ENCODE results near the gene VPS4B. TPM values are rescaled to one million over a fixed set of nuclear protein-coding genes. Genes with fewer than 3 reads are reported as not detected.

Gene VPS4B
- total and polyA plus RNA-seq, 3 donors from 2014 or later: 25.6 to 36.0 (median 30.9) TPM

- Histone ChIP-seq H3K36me3 (ENCODE audit: low read depth, missing control alignments) (no peaks in the 10 kb centered on the region), H3K27ac (no peak overlapping the region), H3K9me3 (no peaks in the 10 kb centered on the region), H3K4me1 (peaks cover 5% of the 10 kb centered on the region), H3K4me3 (no peak overlapping the region), H3K27me3 (no peaks in the 10 kb centered on the region)
- no peak for TF ChIP-seq CTCF (IDR thresholded peaks at IDR 0.05)
- no peak for TF ChIP-seq POLR2A (IDR thresholded peaks at IDR 0.05)
- 82 to 86% methylated on average over 4 of the region's 4 CpGs for WGBS, 2 donors
- DNase-seq: no peak
- intact Hi-C loops (cut with DNase I; ENCODE audit: low total_unique reads): loop anchor here (10.0 kb wide), 1 partner anchor 423 kb away; no protein-coding TSS in a partner anchor
These were observed 5.3 kb upstream of the VPS4B start for GRCh38 chr18:63427558-63427957.

GRCh38 chr18:63422864-63423304 lies 608 bp upstream of the VPS4B start:
- DNase-seq: no peak
- peaks cover 5% of the 10 kb centered on the region for H3K4me1 ChIP-seq
- no peaks in the 10 kb centered on the region for H3K9me3 ChIP-seq
- H3K27ac ChIP-seq: peak overlapping the region; percentile 96 to 99
- 1 to 2% methylated on average over 26 of the region's 26 CpGs for whole genome bisulfite sequencing, 2 donors
- H3K36me3 ChIP-seq (ENCODE audit: low read depth, missing control alignments): no peaks in the 10 kb centered on the region
- H3K4me3 ChIP-seq: peak overlapping the region; percentile 87 to 97
- intact Hi-C loops (cut with DNase I; ENCODE audit: low total_unique reads): loop anchor here (10.0 kb wide), 1 partner anchor 418 kb away; no protein-coding TSS in a partner anchor
- TF ChIP-seq CTCF (IDR thresholded peaks at IDR 0.05) (no peak), POLR2A (IDR thresholded peaks at IDR 0.05) (no peak)
- H3K27me3 ChIP-seq: no peaks in the 10 kb centered on the region

GRCh38 chr18:63421514-63421913 lies 762 bp downstream of the VPS4B start:
- intact Hi-C loops (cut with DNase I; ENCODE audit: low total_unique reads): loop anchor here (10.0 kb wide), 1 partner anchor 417 kb away; no protein-coding TSS in a partner anchor
- Histone ChIP-seq H3K4me1 (peaks cover 5% of the 10 kb centered on the region), H3K36me3 (ENCODE audit: low read depth, missing control alignments) (no peaks in the 10 kb centered on the region), H3K27ac (peak overlapping the region in 1 of 2 donors; percentile 96), H3K4me3 (peak overlapping the region; percentile 87 to 97), H3K27me3 (no peaks in the 10 kb centered on the region), H3K9me3 (no peaks in the 10 kb centered on the region)
- TF ChIP-seq CTCF (IDR thresholded peaks at IDR 0.05) (no peak), POLR2A (IDR thresholded peaks at IDR 0.05) (no peak)
- 6 to 8% methylated on average over 6 of the region's 6 CpGs for WGBS, 2 donors
- DNase-seq: no peak

GRCh38 chr18:63412953-63413352 lies 9.3 kb downstream of the VPS4B start:
- no peak overlapping the region for H3K4me3 ChIP-seq
- no peaks in the 10 kb centered on the region for H3K27me3 ChIP-seq
- H3K4me1 ChIP-seq: peaks cover 6% of the 10 kb centered on the region
- no peaks in the 10 kb centered on the region for H3K9me3 ChIP-seq
- DNase-seq: no peak
- no peaks in the 10 kb centered on the region for H3K36me3 ChIP-seq (ENCODE audit: low read depth, missing control alignments)
- intact Hi-C loops (cut with DNase I; ENCODE audit: low total_unique reads): no loop called here
- no peak overlapping the region for H3K27ac ChIP-seq
- WGBS, 2 donors: 67 to 85% methylated on average over 4 of the region's 4 CpGs
- TF ChIP-seq POLR2A (IDR thresholded peaks at IDR 0.05) (no peak), CTCF (IDR thresholded peaks at IDR 0.05) (no peak)

GRCh38 chr18:63410792-63411191 lies 11.5 kb downstream of the VPS4B start:
- Histone ChIP-seq H3K27ac (no peak overlapping the region), H3K9me3 (no peaks in the 10 kb centered on the region), H3K27me3 (no peaks in the 10 kb centered on the region), H3K36me3 (ENCODE audit: low read depth, missing control alignments) (no peaks in the 10 kb centered on the region), H3K4me1 (peaks cover 6% of the 10 kb centered on the region), H3K4me3 (no peak overlapping the region)
- WGBS, 2 donors: 88 to 91% methylated on average over 4 of the region's 4 CpGs
- intact Hi-C loops (cut with DNase I; ENCODE audit: low total_unique reads): no loop called here
- no peak for TF ChIP-seq POLR2A (IDR thresholded peaks at IDR 0.05)
- no peak for TF ChIP-seq CTCF (IDR thresholded peaks at IDR 0.05)
- DNase-seq: no peak

All from testis (tissue), 3 donors.